Caco-2 (cell line): ENCODE data around the gene EPHB1. TPM values are rescaled to one million over a fixed set of nuclear protein-coding genes. Genes with fewer than 3 reads are reported as not detected.

Experiments used
- BruUV-seq: library from RNA; stranded (reverse); fragments of 400-500 nt; replicated peaks from 2 replicates; lab custom pipeline; 2021; lab: Mats Ljungman, UMichigan
- CTCF ChIA-PET: fragments of 300-600 bp; sonication (Branson Sonifier 250); formaldehyde crosslinking; loops from one replicate; lab custom pipeline; 2022; ENCODE audit warnings: antibody characterized with exemption; lab: Charles Lee
- POLR2A ChIA-PET: fragments of 300-600 bp; sonication (Branson Sonifier 250); formaldehyde crosslinking; loops from one replicate; lab custom pipeline; 2022; ENCODE audit warnings: antibody characterized with exemption; lab: Charles Lee
- DNase-seq, 2 experiments: peaks; one replicate each; pipeline versions ENCODE4 v3.0.0 to v3.0.0-alpha.2; 2020 to 2022
- H3K27me3 ChIP-seq: replicated peaks from 2 replicates; pipeline ENCODE4 v1.6.0; 2011; ENCODE audit warnings: low read length; ENCODE audit not compliant: control insufficient read depth, insufficient read depth
- H3K36me3 ChIP-seq: 2 replicates; pipeline ENCODE4 v1.5.1; 2011; ENCODE audit warnings: low read length; ENCODE audit not compliant: control insufficient read depth, insufficient read depth
- H3K4me1 ChIP-seq: fragments of 250-450 bp; sonication (Bioruptor Pico); 2 replicates; pipeline ENCODE4 v1.5.1; 2020; ENCODE audit warnings: mild to moderate bottlenecking
- H3K4me3 ChIP-seq: 2 replicates; pipeline ENCODE4 v1.5.1; 2011; ENCODE audit warnings: low read depth, mild to moderate bottlenecking, control low read depth, low read length
- H3K9me3 ChIP-seq: fragments of 250-450 bp; sonication (Bioruptor Pico); 2 replicates; pipeline ENCODE4 v1.5.1; 2020; ENCODE audit warnings: mild to moderate bottlenecking, moderate library complexity
- H3K27ac Mint-ChIP-seq: one replicate; pipeline ENCODE4 v1.8.0; 2022; ENCODE audit warnings: mixed read lengths; ENCODE audit not compliant: unreplicated experiment
- H3K27me3 Mint-ChIP-seq: one replicate; pipeline ENCODE4 v1.8.0; 2022; ENCODE audit warnings: mixed read lengths; ENCODE audit not compliant: insufficient read depth, unreplicated experiment
- H3K36me3 Mint-ChIP-seq: one replicate; pipeline ENCODE4 v1.8.0; 2022; ENCODE audit warnings: mild to moderate bottlenecking, mixed read lengths; ENCODE audit not compliant: insufficient read depth, unreplicated experiment
- H3K4me1 Mint-ChIP-seq: one replicate; pipeline ENCODE4 v1.8.0; 2022; ENCODE audit warnings: low read depth, mixed read lengths; ENCODE audit not compliant: unreplicated experiment
- H3K4me3 Mint-ChIP-seq: one replicate; pipeline ENCODE4 v1.8.0; 2022; ENCODE audit warnings: mild to moderate bottlenecking, moderate library complexity, mixed read lengths; ENCODE audit not compliant: unreplicated experiment
- H3K9me3 Mint-ChIP-seq: one replicate; pipeline ENCODE4 v1.8.0; 2022; ENCODE audit warnings: mixed read lengths; ENCODE audit not compliant: unreplicated experiment
- intact Hi-C: fragments of 100-400 bp; cut with micrococcal nuclease; formaldehyde crosslinking; loops from one replicate; pipeline ENCODE4 v1.10.0; 2022; ENCODE audit not compliant: unreplicated experiment
- total RNA-seq: library from RNA; stranded (reverse); gene quantifications from 2 replicates; pipeline ENCODE4 v1.2.3, GENCODE V29; 2022
- TF ChIP-seq, protein P1 (sequence below), 2 experiments: fragments of 200-600 bp in 1 of 2; IDR thresholded peaks; 1 replicate in 1 of 2; 2 replicates in 1 of 2; pipeline versions ENCODE4 v1.5.1 to v1.8.0; 2011 to 2022; ENCODE audit warnings: antibody characterized with exemption in 1 of 2, control low read depth in 1 of 2, inconsistent platforms in 1 of 2, low read depth in 1 of 2, low read length in 1 of 2, mild to moderate bottlenecking in 1 of 2, moderate library complexity in 1 of 2; ENCODE audit not compliant: insufficient read depth in 1 of 2, severe bottlenecking in 1 of 2, unreplicated experiment in 1 of 2

The EPHB1 gene
- total RNA-seq, 1 experiment from 2014 or later = 2.3 TPM

DNA sequence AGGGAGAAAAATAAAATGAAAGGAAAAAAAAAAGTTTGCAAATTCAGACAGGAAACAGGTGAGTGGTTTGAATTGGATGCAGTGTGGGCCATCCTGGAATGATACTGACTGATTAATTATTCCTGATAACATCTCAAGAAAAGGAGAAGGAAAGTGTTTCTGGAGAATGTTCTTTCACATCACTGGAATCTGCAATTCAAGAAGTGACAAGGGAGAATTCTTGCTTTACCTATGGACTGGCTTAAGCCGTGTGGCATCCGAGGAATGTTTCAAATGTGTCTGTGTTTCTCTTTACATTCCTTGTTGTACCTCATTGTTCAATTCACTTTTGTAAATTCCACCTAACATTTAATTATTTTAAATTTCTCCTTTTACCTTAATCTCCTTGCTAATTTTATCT is 465.0 kb downstream of the EPHB1 start:
- no TSS peak for BruUV-seq
- Histone ChIP-seq H3K4me1 (peaks cover 14% of the 10 kb centered on the region), H3K4me3 (no peak overlapping the region), H3K36me3 (no peaks in the 10 kb centered on the region), H3K9me3 (no peaks in the 10 kb centered on the region), H3K27me3 (no peaks in the 10 kb centered on the region)
- no peak for DNase-seq
- Mint-ChIP-seq H3K9me3 (peaks cover 13% of the 10 kb centered on the region), H3K27me3 (peaks cover 3% of the 10 kb centered on the region), H3K4me3 (peak overlapping the region; percentile 30), H3K36me3 (peaks cover 10% of the 10 kb centered on the region), H3K27ac (peak overlapping the region; percentile 63), H3K4me1 (peaks cover 15% of the 10 kb centered on the region)
- ChIA-PET CTCF (no interaction called here), POLR2A (no interaction called here)
- intact Hi-C loops = no loop called here
- TF ChIP-seq, protein P1, sequence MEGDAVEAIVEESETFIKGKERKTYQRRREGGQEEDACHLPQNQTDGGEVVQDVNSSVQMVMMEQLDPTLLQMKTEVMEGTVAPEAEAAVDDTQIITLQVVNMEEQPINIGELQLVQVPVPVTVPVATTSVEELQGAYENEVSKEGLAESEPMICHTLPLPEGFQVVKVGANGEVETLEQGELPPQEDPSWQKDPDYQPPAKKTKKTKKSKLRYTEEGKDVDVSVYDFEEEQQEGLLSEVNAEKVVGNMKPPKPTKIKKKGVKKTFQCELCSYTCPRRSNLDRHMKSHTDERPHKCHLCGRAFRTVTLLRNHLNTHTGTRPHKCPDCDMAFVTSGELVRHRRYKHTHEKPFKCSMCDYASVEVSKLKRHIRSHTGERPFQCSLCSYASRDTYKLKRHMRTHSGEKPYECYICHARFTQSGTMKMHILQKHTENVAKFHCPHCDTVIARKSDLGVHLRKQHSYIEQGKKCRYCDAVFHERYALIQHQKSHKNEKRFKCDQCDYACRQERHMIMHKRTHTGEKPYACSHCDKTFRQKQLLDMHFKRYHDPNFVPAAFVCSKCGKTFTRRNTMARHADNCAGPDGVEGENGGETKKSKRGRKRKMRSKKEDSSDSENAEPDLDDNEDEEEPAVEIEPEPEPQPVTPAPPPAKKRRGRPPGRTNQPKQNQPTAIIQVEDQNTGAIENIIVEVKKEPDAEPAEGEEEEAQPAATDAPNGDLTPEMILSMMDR (IDR thresholded peaks at IDR 0.05; ENCODE audit: insufficient read depth in 1 of 2, low read depth in 1 of 2, low read length in 1 of 2, severe bottlenecking in 1 of 2, unreplicated experiment in 1 of 2) = no peak

DNA sequence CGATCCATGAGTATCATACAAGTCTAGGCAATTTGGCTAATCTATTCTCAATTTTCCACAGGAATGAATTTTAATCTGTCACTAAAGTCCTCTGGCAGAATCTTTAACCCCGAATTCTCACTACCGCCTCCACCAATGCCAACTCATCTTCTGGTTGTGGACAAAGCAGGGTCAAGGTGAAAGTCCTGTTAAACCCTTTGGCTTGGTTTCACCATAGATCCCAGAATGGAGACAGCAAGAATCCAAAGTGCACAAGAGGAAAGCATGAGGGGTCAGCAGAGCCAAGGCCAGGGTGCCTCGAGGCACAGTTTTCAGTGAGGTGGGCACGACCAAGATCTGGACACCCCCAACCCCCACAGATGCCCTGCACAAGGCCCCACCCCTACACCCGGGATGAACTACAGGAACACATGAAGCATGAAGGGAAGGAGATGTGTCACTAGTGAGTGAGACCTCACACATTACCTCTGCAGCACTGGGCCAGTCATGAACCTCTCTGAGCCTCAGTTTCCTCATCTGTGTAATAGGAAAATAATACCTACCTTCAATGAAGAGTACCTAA is 466.2 kb downstream of the EPHB1 start:
- peaks cover 10% of the 10 kb centered on the region for H3K27me3 Mint-ChIP-seq
- POLR2A ChIA-PET = no interaction called here
- CTCF ChIA-PET = no interaction called here

DNA sequence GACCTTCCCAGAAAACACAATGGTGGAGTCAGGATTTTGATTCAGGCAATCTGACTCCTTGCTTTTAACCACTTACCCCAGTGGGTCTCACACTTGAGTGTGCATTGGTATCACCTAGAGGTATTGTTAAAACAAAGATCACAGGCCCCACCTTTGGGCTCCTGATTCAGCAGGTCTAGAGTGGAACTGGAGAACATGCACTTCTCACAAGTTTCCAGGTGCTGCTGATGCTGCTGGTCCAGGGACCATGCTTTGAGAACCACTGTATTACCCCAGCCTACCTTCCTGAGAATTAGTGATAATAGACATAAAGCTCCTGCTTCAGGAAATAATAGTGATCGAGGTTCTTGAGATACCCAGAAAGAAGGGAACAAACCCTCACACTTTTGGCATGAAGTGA is 466.9 kb downstream of the EPHB1 start:
- Mint-ChIP-seq H3K9me3 (peaks cover 8% of the 10 kb centered on the region), H3K4me3 (no peak overlapping the region), H3K27me3 (peaks cover 10% of the 10 kb centered on the region), H3K36me3 (peaks cover 10% of the 10 kb centered on the region), H3K4me1 (peaks cover 15% of the 10 kb centered on the region), H3K27ac (no peak overlapping the region)
- H3K4me3 ChIP-seq = no peak overlapping the region
- H3K36me3 ChIP-seq = no peaks in the 10 kb centered on the region
- peaks cover 14% of the 10 kb centered on the region for H3K4me1 ChIP-seq
- H3K27me3 ChIP-seq = no peaks in the 10 kb centered on the region
- BruUV-seq = no TSS peak
- CTCF ChIA-PET = no interaction called here
- no peak for DNase-seq
- no peaks in the 10 kb centered on the region for H3K9me3 ChIP-seq
- POLR2A ChIA-PET = no interaction called here
- TF ChIP-seq, protein P1 (IDR thresholded peaks at IDR 0.05; ENCODE audit: insufficient read depth in 1 of 2, low read depth in 1 of 2, low read length in 1 of 2, severe bottlenecking in 1 of 2, unreplicated experiment in 1 of 2) = no peak
- intact Hi-C loops = no loop called here

More for the DNA sequence above, 466.2 kb downstream of the EPHB1 start:
- Mint-ChIP-seq H3K27ac (no peak overlapping the region), H3K4me3 (no peak overlapping the region), H3K36me3 (peaks cover 10% of the 10 kb centered on the region), H3K4me1 (peaks cover 15% of the 10 kb centered on the region), H3K9me3 (peaks cover 8% of the 10 kb centered on the region)
- Histone ChIP-seq H3K9me3 (no peaks in the 10 kb centered on the region), H3K4me1 (peaks cover 14% of the 10 kb centered on the region), H3K36me3 (no peaks in the 10 kb centered on the region), H3K4me3 (no peak overlapping the region), H3K27me3 (no peaks in the 10 kb centered on the region)
- DNase-seq = no peak
- intact Hi-C loops = no loop called here
- no TSS peak for BruUV-seq
- TF ChIP-seq, protein P1 (IDR thresholded peaks at IDR 0.05; ENCODE audit: insufficient read depth in 1 of 2, low read depth in 1 of 2, low read length in 1 of 2, severe bottlenecking in 1 of 2, unreplicated experiment in 1 of 2) = no peak
